Neural cell (in vitro differentiated cells): ENCODE results near the gene MYBBP1A. TPM values are rescaled to one million over a fixed set of nuclear protein-coding genes. Genes with fewer than 3 reads are reported as not detected.

ENCODE experiments used
- H2AFZ ChIP-seq: fragments of 200-600, 300-800 bp; sonication (generic), shearing (Covaris generic); 2 replicates; pipeline ENCODE4 v1.6.0; 2014; ENCODE audit warnings: low read depth, mild to moderate bottlenecking, antibody characterized with exemption, low read length, moderate library complexity
- H3F3A ChIP-seq: fragments of 200-600 bp; shearing (Covaris generic); 2 replicates; pipeline ENCODE4 v1.6.1; 2016; ENCODE audit warnings: mild to moderate bottlenecking, moderate library complexity, mixed read lengths, antibody characterized with exemption, low read length; ENCODE audit not compliant: insufficient read depth, poor library complexity, severe bottlenecking
- H3K27ac ChIP-seq: fragments of 200-600, 300-800 bp; sonication (generic), shearing (Covaris generic); 2 replicates; pipeline ENCODE4 v1.5.1; 2014; ENCODE audit warnings: mild to moderate bottlenecking, low read length, moderate library complexity
- H3K27me3 ChIP-seq: fragments of 300-800, 200-600 bp; sonication (generic), shearing (Covaris generic); 2 replicates; pipeline ENCODE4 v1.6.0; 2014; ENCODE audit warnings: mild to moderate bottlenecking, low read depth, low read length, moderate library complexity; ENCODE audit not compliant: insufficient read depth
- H3K36me3 ChIP-seq: fragments of 300-800, 200-600 bp; sonication (generic), shearing (Covaris generic); 2 replicates; pipeline ENCODE4 v1.5.1; 2014; ENCODE audit warnings: mild to moderate bottlenecking, antibody characterized with exemption, low read length, moderate library complexity; ENCODE audit not compliant: insufficient read depth
- H3K4me2 ChIP-seq: fragments of 300-800, 200-600 bp; sonication (generic), shearing (Covaris generic); 2 replicates; pipeline ENCODE4 v1.6.0; 2014; ENCODE audit warnings: mild to moderate bottlenecking, low read length
- H3K4me3 ChIP-seq: fragments of 300-800, 200-600 bp; sonication (generic), shearing (Covaris generic); 2 replicates; pipeline ENCODE4 v1.5.1; 2014; ENCODE audit warnings: mild to moderate bottlenecking, low read length, moderate library complexity
- H3K79me2 ChIP-seq: fragments of 200-600 bp; shearing (Covaris generic); replicated peaks from 2 replicates; pipeline ENCODE4 v1.6.0; 2014; ENCODE audit warnings: mild to moderate bottlenecking, low read length, moderate library complexity; ENCODE audit not compliant: insufficient read depth
- H3K9ac ChIP-seq: fragments of 300-800, 200-600 bp; sonication (generic), shearing (Covaris generic); 2 replicates; pipeline ENCODE4 v1.6.1; 2016; ENCODE audit warnings: mild to moderate bottlenecking, low read length, mixed read lengths
- H3K9me2 ChIP-seq: fragments of 200-600 bp; shearing (Covaris generic); 2 replicates; pipeline ENCODE4 v1.6.1; 2016; ENCODE audit warnings: mild to moderate bottlenecking, low read length, mixed read lengths; ENCODE audit not compliant: insufficient read depth
- H3K9me3 ChIP-seq: fragments of 200-600, 300-800 bp; sonication (generic), shearing (Covaris generic); 2 replicates; pipeline ENCODE4 v1.6.1; 2016; ENCODE audit warnings: mild to moderate bottlenecking, mixed run types, low read length, moderate library complexity, mixed read lengths
- H4K20me1 ChIP-seq: fragments of 200-600 bp; shearing (Covaris generic); 2 replicates; pipeline ENCODE4 v1.6.1; 2016; ENCODE audit warnings: mild to moderate bottlenecking, mixed run types; ENCODE audit not compliant: insufficient read depth
- CTCF ChIP-seq: fragments of 450-650 bp; IDR thresholded peaks from 2 replicates; pipeline ENCODE4 v1.5.1; 2014; ENCODE audit warnings: antibody characterized with exemption, mild to moderate bottlenecking, moderate library complexity; ENCODE audit not compliant: poor library complexity, severe bottlenecking
- EP300 ChIP-seq: fragments of 450-650 bp; conservative IDR thresholded peaks from 2 replicates; pipeline ENCODE4 v1.6.1; 2014; ENCODE audit warnings: antibody characterized with exemption, mild to moderate bottlenecking, moderate library complexity; ENCODE audit not compliant: poor library complexity, severe bottlenecking
- EZH2 ChIP-seq: fragments of 200-600, 300-800 bp; shearing (Covaris generic), sonication (generic); IDR thresholded peaks from 2 replicates; pipeline ENCODE4 v1.6.1; 2014; ENCODE audit warnings: antibody characterized with exemption, low read length, borderline replicate concordance, mild to moderate bottlenecking; ENCODE audit not compliant: insufficient read depth, poor library complexity, severe bottlenecking
- MXI1 ChIP-seq: fragments of 450-650 bp; conservative IDR thresholded peaks from 2 replicates; pipeline ENCODE4 v1.6.1; 2014; ENCODE audit warnings: antibody characterized with exemption, mild to moderate bottlenecking; ENCODE audit not compliant: poor library complexity, severe bottlenecking
- POLR2AphosphoS5 ChIP-seq: IDR thresholded peaks from 2 replicates; pipeline ENCODE4 v1.6.1; 2012
- RAD21 ChIP-seq: fragments of 450-650 bp; conservative IDR thresholded peaks from 2 replicates; pipeline ENCODE4 v1.6.1; 2014; ENCODE audit warnings: antibody characterized with exemption, mild to moderate bottlenecking, moderate library complexity
- REST ChIP-seq: IDR thresholded peaks from 2 replicates; pipeline ENCODE4 v1.6.1; 2012; ENCODE audit warnings: borderline replicate concordance
- SMC3 ChIP-seq: fragments of 450-650 bp; conservative IDR thresholded peaks from 2 replicates; pipeline ENCODE4 v1.6.1; 2014; ENCODE audit warnings: antibody characterized with exemption, mild to moderate bottlenecking, moderate library complexity; ENCODE audit not compliant: poor library complexity
- TAF1 ChIP-seq: IDR thresholded peaks from 2 replicates; pipeline ENCODE4 v1.6.1; 2012; ENCODE audit warnings: low read depth
- polyA plus RNA-seq: library from polyadenylated mRNA; depleted of rRNA; stranded (reverse); fragments of >200 nt; gene quantifications from 2 replicates; pipeline ENCODE4 v1.2.3, GENCODE V29; 2014

Gene MYBBP1A
- polyA plus RNA-seq, 1 donor from 2014 or later = 15.6 TPM

- H2AFZ ChIP-seq = no peak overlapping the region
- peak overlapping the region; percentile 53 for H3K9ac ChIP-seq
Observed at GRCh38 chr17:4583782-4584100, 28.6 kb upstream of the MYBBP1A start.

DNA sequence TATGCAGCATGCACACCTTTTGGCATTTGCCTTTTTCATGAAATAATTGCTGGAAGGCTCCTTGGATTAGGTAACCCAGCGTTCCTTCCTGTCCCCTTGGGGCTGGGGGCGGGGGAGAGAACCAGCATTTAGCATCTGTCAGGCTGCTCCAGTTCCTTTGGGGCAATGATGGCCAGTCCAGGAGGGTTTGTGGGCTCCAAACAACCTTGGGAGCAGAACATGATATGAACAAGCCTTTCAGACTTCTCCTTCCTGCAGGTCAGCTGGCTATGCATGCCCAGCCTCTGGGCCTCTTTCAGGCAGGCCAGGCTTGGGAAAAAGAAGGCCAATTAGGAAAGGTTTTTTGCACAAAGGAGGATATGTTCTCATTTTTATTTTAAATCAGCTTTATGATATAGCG lies 28.0 kb upstream of the MYBBP1A start:
- Histone ChIP-seq H3K4me3 (no peak overlapping the region), H3K36me3 (no peaks in the 10 kb centered on the region), H3F3A (no peaks in the 10 kb centered on the region), H3K9me2 (no peaks in the 10 kb centered on the region), H3K4me2 (no peak overlapping the region), H4K20me1 (no peaks in the 10 kb centered on the region), H2AFZ (no peak overlapping the region), H3K79me2 (no peaks in the 10 kb centered on the region), H3K9ac (no peak overlapping the region), H3K27me3 (peaks cover 29% of the 10 kb centered on the region), H3K27ac (no peak overlapping the region), H3K9me3 (no peaks in the 10 kb centered on the region)
- TF ChIP-seq SMC3 = no peak
- TF ChIP-seq REST = no peak
- TF ChIP-seq POLR2AphosphoS5 = no peak
- no peak for TF ChIP-seq CTCF
- no peak for TF ChIP-seq EP300
- TF ChIP-seq MXI1 = no peak
- TF ChIP-seq RAD21 = no peak
- no peak for TF ChIP-seq TAF1

More at GRCh38 chr17:4583782-4584100, 28.6 kb upstream of the MYBBP1A start:
- Histone ChIP-seq H3K36me3 (no peaks in the 10 kb centered on the region), H4K20me1 (no peaks in the 10 kb centered on the region), H3K9me3 (no peaks in the 10 kb centered on the region), H3K9me2 (no peaks in the 10 kb centered on the region), H3K27me3 (peaks cover 29% of the 10 kb centered on the region), H3F3A (no peaks in the 10 kb centered on the region), H3K27ac (no peak overlapping the region), H3K79me2 (no peaks in the 10 kb centered on the region), H3K4me3 (peak overlapping the region; percentile 68), H3K4me2 (no peak overlapping the region)
- TF ChIP-seq MXI1 (no peak), EP300 (no peak), REST (no peak), CTCF (peak; percentile 71), SMC3 (peak; percentile 16), RAD21 (no peak), EZH2 (no peak)
